GM12873 (cell line): ENCODE data around the gene DHX30.
A peak's percentile ranks its signal among the peaks of the same experiment; 100 is the strongest.

Source experiments
- CTCF ChIP-seq: IDR thresholded peaks from 2 replicates; pipeline ENCODE4 v1.5.1; 2012; ENCODE audit warnings: low read depth, mild to moderate bottlenecking, moderate library complexity, low read length, control low read depth; ENCODE audit not compliant: insufficient read depth; ENCODE audit errors: missing control alignments

DHX30 gene

GRCh38 chr3:47877719-47878118, 74.8 kb downstream of the DHX30 start:
- no peak for TF ChIP-seq CTCF

- TF ChIP-seq CTCF: peak; percentile 7
Observed at GRCh38 chr3:47882338-47882737, 79.4 kb downstream of the DHX30 start.

- TF ChIP-seq CTCF: no peak
Observed at GRCh38 chr3:47884603-47885002, 81.7 kb downstream of the DHX30 start.

GRCh38 chr3:47885168-47885567, 82.2 kb downstream of the DHX30 start:
- no peak for TF ChIP-seq CTCF

GRCh38 chr3:47888986-47889757, 86.2 kb downstream of the DHX30 start:
- no peak for TF ChIP-seq CTCF

- TF ChIP-seq CTCF: no peak
Observed at GRCh38 chr3:47890126-47890827, 87.3 kb downstream of the DHX30 start.

GRCh38 chr3:47890828-47891612, 88.1 kb downstream of the DHX30 start:
- no peak for TF ChIP-seq CTCF
